GM23338 (cell line): Measurements from ENCODE around the gene HTRA1. TPM values are rescaled to one million over a fixed set of nuclear protein-coding genes. Genes with fewer than 3 reads are reported as not detected.

Source experiments
- ATAC-seq: fragments of 200-7000 bp; cut with Tn5 transposase; 3 replicates; pipeline ENCODE4 v1.9.1; 2020
- DNase-seq: peaks from one replicate; pipeline ENCODE4 v3.0.0-alpha.2; 2015; ENCODE audit warnings: low spot score
- H2AFZ ChIP-seq: fragments of 200-600 bp; sonication (generic); 2 replicates; pipeline ENCODE4 v1.8.0; 2016; ENCODE audit warnings: antibody characterized with exemption, mild to moderate bottlenecking, moderate library complexity
- H3F3A ChIP-seq: fragments of 200-600 bp; sonication (generic); replicated peaks from 2 replicates; pipeline ENCODE4 v1.8.0; 2017; ENCODE audit warnings: antibody characterized with exemption, mixed run types, low read depth
- H3K27ac ChIP-seq: fragments of 200-600 bp; sonication (generic); 2 replicates; pipeline ENCODE4 v1.6.1; 2016; ENCODE audit warnings: low read depth
- H3K27me3 ChIP-seq: fragments of 200-600 bp; sonication (generic); 2 replicates; pipeline ENCODE4 v1.8.0; 2016; ENCODE audit warnings: mild to moderate bottlenecking, mixed run types, moderate library complexity; ENCODE audit not compliant: insufficient read depth
- H3K36me3 ChIP-seq: fragments of 200-600 bp; sonication (generic); 2 replicates; pipeline ENCODE4 v1.8.0; 2016; ENCODE audit warnings: mild to moderate bottlenecking; ENCODE audit not compliant: insufficient read depth
- H3K4me1 ChIP-seq: fragments of 200-600 bp; sonication (generic); 2 replicates; pipeline ENCODE4 v1.8.0; 2016; ENCODE audit warnings: mild to moderate bottlenecking, moderate library complexity; ENCODE audit not compliant: insufficient read depth
- H3K4me2 ChIP-seq: fragments of 200-600 bp; sonication (generic); 2 replicates; pipeline ENCODE4 v1.7.1; 2017; ENCODE audit warnings: mixed run types
- H3K4me3 ChIP-seq: fragments of 200-600 bp; sonication (generic); 2 replicates; pipeline ENCODE4 v1.6.1; 2016; ENCODE audit warnings: mixed run types
- H3K79me2 ChIP-seq: fragments of 200-600 bp; sonication (generic); replicated peaks from 2 replicates; pipeline ENCODE4 v1.8.0; 2017; ENCODE audit warnings: mild to moderate bottlenecking; ENCODE audit not compliant: insufficient read depth
- H3K9me2 ChIP-seq: fragments of 200-600 bp; sonication (generic); 2 replicates; pipeline ENCODE4 v1.8.0; 2017; ENCODE audit not compliant: insufficient read depth
- H4K20me1 ChIP-seq: fragments of 200-600 bp; sonication (generic); replicated peaks from 2 replicates; pipeline ENCODE4 v1.8.0; 2017; ENCODE audit warnings: mild to moderate bottlenecking; ENCODE audit not compliant: insufficient read depth
- H3K27ac Mint-ChIP-seq: 2 replicates; pipeline ENCODE4 v1.8.0; 2020; ENCODE audit warnings: inconsistent platforms, mild to moderate bottlenecking, moderate library complexity, mixed read lengths
- H3K27me3 Mint-ChIP-seq: 3 replicates; pipeline ENCODE4 v1.8.0; 2022; ENCODE audit warnings: low read depth, mild to moderate bottlenecking, moderate library complexity, mixed read lengths, inconsistent platforms; ENCODE audit not compliant: insufficient read depth, poor library complexity
- H3K36me3 Mint-ChIP-seq: 3 replicates; pipeline ENCODE4 v1.8.0; 2021; ENCODE audit warnings: low read depth, mild to moderate bottlenecking, inconsistent platforms, moderate library complexity, mixed read lengths
- H3K4me1 Mint-ChIP-seq: 3 replicates; pipeline ENCODE4 v1.8.0; 2020; ENCODE audit warnings: mild to moderate bottlenecking, inconsistent platforms, mixed read lengths
- H3K4me3 Mint-ChIP-seq: 3 replicates; pipeline ENCODE4 v1.8.0; 2021; ENCODE audit warnings: moderate library complexity, mild to moderate bottlenecking, inconsistent platforms, mixed read lengths
- H3K9me3 Mint-ChIP-seq: 3 replicates; pipeline ENCODE4 v1.8.0; 2020; ENCODE audit warnings: moderate library complexity, mild to moderate bottlenecking, inconsistent platforms, mixed read lengths
- CREB1 ChIP-seq: fragments of 250-450 bp; sonication (Bioruptor Pico); IDR thresholded peaks from 2 replicates; pipeline ENCODE4 v1.5.0; 2020; ENCODE audit warnings: low read depth, mild to moderate bottlenecking, moderate library complexity
- EZH2 ChIP-seq: fragments of 200-600 bp; sonication (generic); IDR thresholded peaks from one replicate; pipeline ENCODE4 v1.8.0; 2017; ENCODE audit warnings: antibody characterized with exemption, mild to moderate bottlenecking, low read depth; ENCODE audit not compliant: unreplicated experiment
- EZH2phosphoT487 ChIP-seq: fragments of 200-600 bp; sonication (generic); IDR thresholded peaks from one replicate; pipeline ENCODE4 v1.8.1; 2018; ENCODE audit warnings: antibody characterized with exemption; ENCODE audit not compliant: unreplicated experiment
- JUNB ChIP-seq: IDR thresholded peaks from one replicate; pipeline ENCODE4 v1.6.1; 2016; ENCODE audit warnings: antibody characterized with exemption; ENCODE audit not compliant: unreplicated experiment
- NANOG ChIP-seq: IDR thresholded peaks from 2 replicates; pipeline ENCODE4 v1.6.1; 2016; ENCODE audit warnings: antibody characterized with exemption, borderline replicate concordance
- POLR2AphosphoS5 ChIP-seq: IDR thresholded peaks from 2 replicates; pipeline ENCODE4 v1.6.1; 2016; ENCODE audit warnings: antibody characterized with exemption, low read depth
- STAT1 ChIP-seq: IDR thresholded peaks from one replicate; pipeline ENCODE4 v1.6.1; 2016; ENCODE audit warnings: antibody characterized with exemption; ENCODE audit not compliant: unreplicated experiment
- ZNF114 ChIP-seq: fragments of 250-450 bp; sonication (Bioruptor Pico); IDR thresholded peaks from 2 replicates; pipeline ENCODE4 v1.5.0; 2020; ENCODE audit warnings: mild to moderate bottlenecking, moderate library complexity
- ZNF331 ChIP-seq: fragments of 250-450 bp; sonication (Bioruptor Pico); IDR thresholded peaks from 2 replicates; pipeline ENCODE4 v1.5.0; 2020; ENCODE audit warnings: low read depth, mild to moderate bottlenecking, moderate library complexity
- polyA plus RNA-seq: library from polyadenylated mRNA; unstranded; fragments of >200 nt; fragmentation: Nextera tagmentation; extraction: Ambion mirVana; gene quantifications from 2 replicates; pipeline ENCODE4 v1.2.1, GENCODE V29; 2016
- total RNA-seq: library from RNA; depleted of rRNA; stranded (reverse); fragments of >200 nt; shearing (Covaris generic); gene quantifications from 2 replicates; pipeline ENCODE4 v1.2.3, GENCODE V29; 2014
- TF ChIP-seq, protein P1 (sequence below): IDR thresholded peaks from 2 replicates; pipeline ENCODE4 v1.6.1; 2016; ENCODE audit warnings: antibody characterized with exemption
- TF ChIP-seq, protein P2 (sequence below): IDR thresholded peaks from one replicate; pipeline ENCODE4 v1.6.1; 2018; ENCODE audit warnings: antibody characterized with exemption; ENCODE audit not compliant: unreplicated experiment
- TF ChIP-seq, protein P3 (sequence below): fragments of 250-450 bp; sonication (Bioruptor Pico); IDR thresholded peaks from 2 replicates; pipeline ENCODE4 v1.5.0; 2020; ENCODE audit warnings: mild to moderate bottlenecking, moderate library complexity
- TF ChIP-seq, protein P4 (sequence below), 2 experiments: fragments of 200-600 bp in 1 of 2; sonication (generic) in 1 of 2; conservative IDR thresholded peaks; 2 replicates each; pipeline versions ENCODE4 v1.5.1 to v1.6.1; 2016 to 2017; ENCODE audit warnings: antibody characterized with exemption in 2 of 2, low read depth in 2 of 2, mild to moderate bottlenecking in 2 of 2, moderate library complexity in 1 of 2

Gene HTRA1
- total and polyA plus RNA-seq, 2 experiments from 2014 or later, result 8.1 to 16.1 TPM

DNA sequence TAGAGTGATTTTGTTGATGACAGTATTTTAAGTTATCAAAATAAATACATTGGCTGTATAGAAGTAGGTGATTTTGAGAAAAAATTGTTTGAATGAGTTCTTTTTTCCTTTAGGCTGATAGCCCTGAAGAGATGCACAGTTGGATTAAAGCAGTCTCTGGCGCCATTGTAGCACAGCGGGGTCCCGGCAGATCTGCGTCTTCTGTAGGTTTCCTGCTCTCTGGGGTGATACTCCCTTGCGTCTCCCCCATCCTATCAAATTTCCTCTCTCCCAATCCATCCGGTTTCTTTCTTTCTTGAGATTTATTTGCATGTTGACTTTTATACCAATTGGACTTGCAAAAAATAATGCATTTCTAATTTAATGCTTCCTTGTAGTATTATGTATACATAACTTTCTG lies 34.5 kb upstream of the HTRA1 start:
- peak overlapping the region; percentile 34; the same call in 1 of the 2 replicates for H3K27ac ChIP-seq
- Mint-ChIP-seq H3K4me3 (no peak overlapping the region), H3K9me3 (no peaks in the 10 kb centered on the region), H3K4me1 (peaks cover 2% of the 10 kb centered on the region; the same call in 2 of the 3 replicates), H3K27me3 (peaks cover 2% of the 10 kb centered on the region), H3K36me3 (peaks cover 9% of the 10 kb centered on the region; the same call in 2 of the 3 replicates), H3K27ac (no peak overlapping the region)
- H3K79me2 ChIP-seq, result no peaks in the 10 kb centered on the region
- H3K4me2 ChIP-seq, result no peak overlapping the region
- no peaks in the 10 kb centered on the region for H3K9me2 ChIP-seq
- no peaks in the 10 kb centered on the region for H3F3A ChIP-seq
- peak; percentile 50; the same call in 2 of the 3 replicates for ATAC-seq
- no peaks in the 10 kb centered on the region; the same call in 1 of the 2 replicates for H4K20me1 ChIP-seq
- TF ChIP-seq, protein P1, sequence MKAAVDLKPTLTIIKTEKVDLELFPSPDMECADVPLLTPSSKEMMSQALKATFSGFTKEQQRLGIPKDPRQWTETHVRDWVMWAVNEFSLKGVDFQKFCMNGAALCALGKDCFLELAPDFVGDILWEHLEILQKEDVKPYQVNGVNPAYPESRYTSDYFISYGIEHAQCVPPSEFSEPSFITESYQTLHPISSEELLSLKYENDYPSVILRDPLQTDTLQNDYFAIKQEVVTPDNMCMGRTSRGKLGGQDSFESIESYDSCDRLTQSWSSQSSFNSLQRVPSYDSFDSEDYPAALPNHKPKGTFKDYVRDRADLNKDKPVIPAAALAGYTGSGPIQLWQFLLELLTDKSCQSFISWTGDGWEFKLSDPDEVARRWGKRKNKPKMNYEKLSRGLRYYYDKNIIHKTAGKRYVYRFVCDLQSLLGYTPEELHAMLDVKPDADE, result no peak
- TF ChIP-seq, protein P2, sequence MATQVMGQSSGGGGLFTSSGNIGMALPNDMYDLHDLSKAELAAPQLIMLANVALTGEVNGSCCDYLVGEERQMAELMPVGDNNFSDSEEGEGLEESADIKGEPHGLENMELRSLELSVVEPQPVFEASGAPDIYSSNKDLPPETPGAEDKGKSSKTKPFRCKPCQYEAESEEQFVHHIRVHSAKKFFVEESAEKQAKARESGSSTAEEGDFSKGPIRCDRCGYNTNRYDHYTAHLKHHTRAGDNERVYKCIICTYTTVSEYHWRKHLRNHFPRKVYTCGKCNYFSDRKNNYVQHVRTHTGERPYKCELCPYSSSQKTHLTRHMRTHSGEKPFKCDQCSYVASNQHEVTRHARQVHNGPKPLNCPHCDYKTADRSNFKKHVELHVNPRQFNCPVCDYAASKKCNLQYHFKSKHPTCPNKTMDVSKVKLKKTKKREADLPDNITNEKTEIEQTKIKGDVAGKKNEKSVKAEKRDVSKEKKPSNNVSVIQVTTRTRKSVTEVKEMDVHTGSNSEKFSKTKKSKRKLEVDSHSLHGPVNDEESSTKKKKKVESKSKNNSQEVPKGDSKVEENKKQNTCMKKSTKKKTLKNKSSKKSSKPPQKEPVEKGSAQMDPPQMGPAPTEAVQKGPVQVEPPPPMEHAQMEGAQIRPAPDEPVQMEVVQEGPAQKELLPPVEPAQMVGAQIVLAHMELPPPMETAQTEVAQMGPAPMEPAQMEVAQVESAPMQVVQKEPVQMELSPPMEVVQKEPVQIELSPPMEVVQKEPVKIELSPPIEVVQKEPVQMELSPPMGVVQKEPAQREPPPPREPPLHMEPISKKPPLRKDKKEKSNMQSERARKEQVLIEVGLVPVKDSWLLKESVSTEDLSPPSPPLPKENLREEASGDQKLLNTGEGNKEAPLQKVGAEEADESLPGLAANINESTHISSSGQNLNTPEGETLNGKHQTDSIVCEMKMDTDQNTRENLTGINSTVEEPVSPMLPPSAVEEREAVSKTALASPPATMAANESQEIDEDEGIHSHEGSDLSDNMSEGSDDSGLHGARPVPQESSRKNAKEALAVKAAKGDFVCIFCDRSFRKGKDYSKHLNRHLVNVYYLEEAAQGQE, result no peak
- TF ChIP-seq NANOG (no peak), POLR2AphosphoS5 (no peak), EZH2 (no peak), EZH2phosphoT487 (no peak), STAT1 (no peak), ZNF114 (no peak), CREB1 (CRISPR knock-in tag) (no peak), JUNB (no peak), ZNF331 (CRISPR knock-in tag) (no peak)
- TF ChIP-seq, protein P3, sequence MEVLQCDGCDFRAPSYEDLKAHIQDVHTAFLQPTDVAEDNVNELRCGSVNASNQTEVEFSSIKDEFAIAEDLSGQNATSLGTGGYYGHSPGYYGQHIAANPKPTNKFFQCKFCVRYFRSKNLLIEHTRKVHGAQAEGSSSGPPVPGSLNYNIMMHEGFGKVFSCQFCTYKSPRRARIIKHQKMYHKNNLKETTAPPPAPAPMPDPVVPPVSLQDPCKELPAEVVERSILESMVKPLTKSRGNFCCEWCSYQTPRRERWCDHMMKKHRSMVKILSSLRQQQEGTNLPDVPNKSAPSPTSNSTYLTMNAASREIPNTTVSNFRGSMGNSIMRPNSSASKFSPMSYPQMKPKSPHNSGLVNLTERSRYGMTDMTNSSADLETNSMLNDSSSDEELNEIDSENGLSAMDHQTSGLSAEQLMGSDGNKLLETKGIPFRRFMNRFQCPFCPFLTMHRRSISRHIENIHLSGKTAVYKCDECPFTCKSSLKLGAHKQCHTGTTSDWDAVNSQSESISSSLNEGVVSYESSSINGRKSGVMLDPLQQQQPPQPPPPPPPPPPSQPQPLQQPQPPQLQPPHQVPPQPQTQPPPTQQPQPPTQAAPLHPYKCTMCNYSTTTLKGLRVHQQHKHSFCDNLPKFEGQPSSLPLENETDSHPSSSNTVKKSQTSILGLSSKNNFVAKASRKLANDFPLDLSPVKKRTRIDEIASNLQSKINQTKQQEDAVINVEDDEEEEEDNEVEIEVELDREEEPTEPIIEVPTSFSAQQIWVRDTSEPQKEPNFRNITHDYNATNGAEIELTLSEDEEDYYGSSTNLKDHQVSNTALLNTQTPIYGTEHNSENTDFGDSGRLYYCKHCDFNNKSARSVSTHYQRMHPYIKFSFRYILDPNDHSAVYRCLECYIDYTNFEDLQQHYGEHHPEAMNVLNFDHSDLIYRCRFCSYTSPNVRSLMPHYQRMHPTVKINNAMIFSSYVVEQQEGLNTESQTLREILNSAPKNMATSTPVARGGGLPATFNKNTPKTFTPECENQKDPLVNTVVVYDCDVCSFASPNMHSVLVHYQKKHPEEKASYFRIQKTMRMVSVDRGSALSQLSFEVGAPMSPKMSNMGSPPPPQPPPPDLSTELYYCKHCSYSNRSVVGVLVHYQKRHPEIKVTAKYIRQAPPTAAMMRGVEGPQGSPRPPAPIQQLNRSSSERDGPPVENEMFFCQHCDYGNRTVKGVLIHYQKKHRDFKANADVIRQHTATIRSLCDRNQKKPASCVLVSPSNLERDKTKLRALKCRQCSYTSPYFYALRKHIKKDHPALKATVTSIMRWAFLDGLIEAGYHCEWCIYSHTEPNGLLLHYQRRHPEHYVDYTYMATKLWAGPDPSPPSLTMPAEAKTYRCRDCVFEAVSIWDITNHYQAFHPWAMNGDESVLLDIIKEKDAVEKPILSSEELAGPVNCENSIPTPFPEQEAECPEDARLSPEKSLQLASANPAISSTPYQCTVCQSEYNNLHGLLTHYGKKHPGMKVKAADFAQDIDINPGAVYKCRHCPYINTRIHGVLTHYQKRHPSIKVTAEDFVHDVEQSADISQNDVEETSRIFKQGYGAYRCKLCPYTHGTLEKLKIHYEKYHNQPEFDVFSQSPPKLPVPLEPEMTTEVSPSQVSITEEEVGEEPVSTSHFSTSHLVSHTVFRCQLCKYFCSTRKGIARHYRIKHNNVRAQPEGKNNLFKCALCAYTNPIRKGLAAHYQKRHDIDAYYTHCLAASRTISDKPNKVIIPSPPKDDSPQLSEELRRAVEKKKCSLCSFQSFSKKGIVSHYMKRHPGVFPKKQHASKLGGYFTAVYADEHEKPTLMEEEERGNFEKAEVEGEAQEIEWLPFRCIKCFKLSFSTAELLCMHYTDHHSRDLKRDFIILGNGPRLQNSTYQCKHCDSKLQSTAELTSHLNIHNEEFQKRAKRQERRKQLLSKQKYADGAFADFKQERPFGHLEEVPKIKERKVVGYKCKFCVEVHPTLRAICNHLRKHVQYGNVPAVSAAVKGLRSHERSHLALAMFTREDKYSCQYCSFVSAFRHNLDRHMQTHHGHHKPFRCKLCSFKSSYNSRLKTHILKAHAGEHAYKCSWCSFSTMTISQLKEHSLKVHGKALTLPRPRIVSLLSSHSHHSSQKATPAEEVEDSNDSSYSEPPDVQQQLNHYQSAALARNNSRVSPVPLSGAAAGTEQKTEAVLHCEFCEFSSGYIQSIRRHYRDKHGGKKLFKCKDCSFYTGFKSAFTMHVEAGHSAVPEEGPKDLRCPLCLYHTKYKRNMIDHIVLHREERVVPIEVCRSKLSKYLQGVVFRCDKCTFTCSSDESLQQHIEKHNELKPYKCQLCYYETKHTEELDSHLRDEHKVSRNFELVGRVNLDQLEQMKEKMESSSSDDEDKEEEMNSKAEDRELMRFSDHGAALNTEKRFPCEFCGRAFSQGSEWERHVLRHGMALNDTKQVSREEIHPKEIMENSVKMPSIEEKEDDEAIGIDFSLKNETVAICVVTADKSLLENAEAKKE (CRISPR knock-in tag), result no peak
- TF ChIP-seq, protein P4, sequence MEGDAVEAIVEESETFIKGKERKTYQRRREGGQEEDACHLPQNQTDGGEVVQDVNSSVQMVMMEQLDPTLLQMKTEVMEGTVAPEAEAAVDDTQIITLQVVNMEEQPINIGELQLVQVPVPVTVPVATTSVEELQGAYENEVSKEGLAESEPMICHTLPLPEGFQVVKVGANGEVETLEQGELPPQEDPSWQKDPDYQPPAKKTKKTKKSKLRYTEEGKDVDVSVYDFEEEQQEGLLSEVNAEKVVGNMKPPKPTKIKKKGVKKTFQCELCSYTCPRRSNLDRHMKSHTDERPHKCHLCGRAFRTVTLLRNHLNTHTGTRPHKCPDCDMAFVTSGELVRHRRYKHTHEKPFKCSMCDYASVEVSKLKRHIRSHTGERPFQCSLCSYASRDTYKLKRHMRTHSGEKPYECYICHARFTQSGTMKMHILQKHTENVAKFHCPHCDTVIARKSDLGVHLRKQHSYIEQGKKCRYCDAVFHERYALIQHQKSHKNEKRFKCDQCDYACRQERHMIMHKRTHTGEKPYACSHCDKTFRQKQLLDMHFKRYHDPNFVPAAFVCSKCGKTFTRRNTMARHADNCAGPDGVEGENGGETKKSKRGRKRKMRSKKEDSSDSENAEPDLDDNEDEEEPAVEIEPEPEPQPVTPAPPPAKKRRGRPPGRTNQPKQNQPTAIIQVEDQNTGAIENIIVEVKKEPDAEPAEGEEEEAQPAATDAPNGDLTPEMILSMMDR (conservative IDR thresholded peaks at IDR 0.05; ENCODE audit: low read depth in 2 of 2), result no peak
- no peak for DNase-seq
- H3K4me3 ChIP-seq, result no peak overlapping the region
- H3K4me1 ChIP-seq, result no peaks in the 10 kb centered on the region
- no peak overlapping the region for H2AFZ ChIP-seq
- no peaks in the 10 kb centered on the region for H3K27me3 ChIP-seq
- no peaks in the 10 kb centered on the region for H3K36me3 ChIP-seq
